Measurements from ENCODE around the gene MESP2. TPM values are rescaled to one million over a fixed set of nuclear protein-coding genes. Genes with fewer than 3 reads are reported as not detected.
A peak's percentile ranks its signal among the peaks of the same experiment; 100 is the strongest.

Gene MESP2
- total RNA-seq, 1 donor from 2014 or later, result 0.19 TPM

DNA sequence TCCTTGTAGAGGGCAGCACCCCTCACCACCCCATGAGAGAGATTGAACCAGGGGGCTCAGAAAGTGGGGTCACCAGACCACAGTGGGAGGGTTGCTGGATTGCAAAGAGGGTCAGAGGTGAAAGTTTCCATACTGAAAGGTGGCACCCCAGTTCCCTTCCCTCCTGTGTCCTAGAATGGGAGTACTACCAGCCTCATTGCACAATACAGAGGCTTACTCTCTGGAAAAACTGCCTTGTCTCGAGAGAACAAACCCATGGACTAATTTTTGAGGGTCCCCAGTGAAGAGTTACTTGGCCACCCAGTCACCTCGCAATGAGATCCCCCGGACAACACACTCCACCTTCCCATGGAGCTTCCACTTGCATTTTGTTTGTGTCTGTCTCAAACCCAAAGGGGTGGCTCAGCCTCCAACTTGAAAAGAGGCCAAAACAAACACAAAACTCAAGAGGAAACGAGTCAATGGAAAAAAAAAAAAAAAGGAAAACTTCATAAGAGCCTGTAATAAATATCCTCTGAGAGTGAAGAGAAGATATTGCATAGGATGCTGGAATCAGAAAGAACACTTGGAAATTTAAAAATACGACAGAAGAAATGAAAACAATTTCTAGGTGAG, 18.6 kb downstream of the MESP2 start:
- peak; percentile 27 for DNase-seq (ENCODE audit: low spot score)
- intact Hi-C loops (cut with DNase I), result no loop called here

GRCh38 chr15:89795996-89796395, 19.9 kb downstream of the MESP2 start:
- intact Hi-C loops (cut with DNase I), result no loop called here
- peak; percentile 29 for DNase-seq (ENCODE audit: low spot score)

DNA sequence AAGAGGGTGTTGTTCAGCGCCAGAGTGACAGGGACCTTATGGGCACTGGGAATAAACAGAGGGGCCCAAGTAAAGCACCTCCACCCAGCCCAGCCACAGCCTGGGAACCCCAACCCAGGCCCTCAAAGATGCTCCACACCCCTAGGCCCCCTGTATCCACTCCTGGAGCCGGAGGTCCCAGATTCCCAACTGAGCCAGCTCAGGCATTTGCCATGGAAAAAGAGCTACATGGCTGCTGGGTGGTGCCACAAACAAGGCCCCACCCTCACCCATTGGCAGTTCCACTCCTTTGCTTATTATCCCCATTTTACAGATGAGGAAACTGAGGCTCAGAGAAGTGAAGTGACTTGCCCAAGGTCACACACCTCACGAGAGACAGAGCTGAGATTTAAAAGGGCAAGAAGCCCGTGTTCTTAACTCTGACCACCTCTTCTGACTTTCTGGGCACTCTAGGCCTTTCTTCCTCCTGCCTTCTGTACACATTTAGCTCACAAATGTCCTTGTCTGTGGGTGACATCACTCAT, 21.6 kb downstream of the MESP2 start:
- peak; percentile 26 for DNase-seq (ENCODE audit: low spot score)
- intact Hi-C loops (cut with DNase I), result no loop called here

- peak; percentile 38 for DNase-seq (ENCODE audit: low spot score)
- intact Hi-C loops (cut with DNase I), result no loop called here
Measured at GRCh38 chr15:89799011-89799911, 23.1 kb downstream of the MESP2 start.

DNA sequence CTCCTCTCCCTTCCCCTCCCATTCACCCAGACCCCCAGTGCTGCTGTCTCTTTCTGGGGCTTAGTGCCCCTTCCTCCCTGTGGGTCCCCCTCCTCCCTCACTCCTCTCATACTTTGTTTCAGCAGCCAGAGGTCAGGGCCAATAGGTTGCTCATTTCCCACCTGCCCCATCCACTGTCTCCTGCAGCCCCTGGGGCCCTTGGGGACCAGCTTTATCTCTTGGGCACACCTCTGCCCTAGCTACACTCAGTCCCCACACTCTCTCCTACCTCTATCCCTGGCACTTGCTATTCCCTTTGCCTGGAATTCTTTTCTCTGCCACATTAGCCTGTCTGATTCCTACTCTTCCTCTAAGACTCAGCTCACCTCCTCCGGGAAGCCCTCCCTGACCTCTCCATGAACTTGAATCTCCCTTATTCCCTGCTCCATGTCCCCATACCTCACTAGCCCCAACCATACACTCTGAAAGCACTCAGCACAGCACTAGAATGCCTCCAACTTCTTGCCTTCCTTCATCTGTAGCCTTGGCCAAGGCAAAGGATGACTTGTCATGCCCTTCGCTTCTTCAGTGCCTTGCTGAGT, 23.9 kb downstream of the MESP2 start:
- peak; percentile 63 for DNase-seq (ENCODE audit: low spot score)
- intact Hi-C loops (cut with DNase I), result no loop called here

DNA sequence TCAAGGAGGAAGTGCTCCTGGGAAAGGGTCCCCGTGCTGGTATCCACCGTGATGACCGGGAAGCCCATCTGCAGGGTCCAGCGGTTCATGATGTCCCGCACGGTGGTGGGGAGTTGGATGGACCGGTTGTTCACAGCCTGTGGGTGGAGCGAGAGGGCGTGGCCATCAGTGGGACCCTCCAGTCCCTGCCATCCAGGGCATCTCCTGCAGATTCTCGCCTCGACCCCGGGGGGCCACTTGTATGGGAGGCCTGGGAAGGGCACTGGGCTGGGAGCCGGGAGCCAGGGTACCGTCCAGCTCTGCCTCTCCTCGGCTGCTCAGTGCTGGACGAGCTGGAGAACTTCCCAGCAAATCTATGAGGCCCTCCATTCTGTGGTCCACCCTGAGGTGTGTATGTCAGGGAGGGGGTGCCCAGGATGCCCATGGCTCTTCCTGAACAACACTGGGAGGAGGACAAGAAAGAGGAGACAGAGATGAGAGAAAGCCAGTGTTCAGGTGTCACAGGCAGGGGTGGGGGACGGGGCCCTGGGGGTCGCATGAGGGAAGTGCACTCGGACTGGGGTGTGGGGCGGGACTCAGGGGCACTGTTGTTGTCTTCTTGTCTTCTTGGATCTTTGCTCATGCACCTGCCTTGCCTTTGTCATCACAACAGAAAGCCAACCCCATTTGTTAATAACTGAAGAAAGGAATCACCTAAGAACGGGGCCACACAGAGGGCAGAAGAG, 25.5 kb downstream of the MESP2 start:
- DNase-seq (ENCODE audit: low spot score), result peak; percentile 57
- intact Hi-C loops (cut with DNase I), result no loop called here

GRCh38 chr15:89802231-89802928, 26.2 kb downstream of the MESP2 start:
- DNase-seq (ENCODE audit: low spot score), result peak; percentile 64
- intact Hi-C loops (cut with DNase I), result no loop called here

- intact Hi-C loops (cut with DNase I), result no loop called here
- DNase-seq (ENCODE audit: low spot score), result peak; percentile 63
Measured at GRCh38 chr15:89802986-89803824, 27.1 kb downstream of the MESP2 start.

GRCh38 chr15:89803941-89804800, 28.0 kb downstream of the MESP2 start:
- DNase-seq (ENCODE audit: low spot score), result peak; percentile 78
- intact Hi-C loops (cut with DNase I), result no loop called here

- DNase-seq (ENCODE audit: low spot score), result no peak
- intact Hi-C loops (cut with DNase I), result no loop called here
Measured at GRCh38 chr15:89805241-89806209, 29.4 kb downstream of the MESP2 start.

- intact Hi-C loops (cut with DNase I), result no loop called here
- no peak for DNase-seq (ENCODE audit: low spot score)
Measured at GRCh38 chr15:89806210-89806558, 30.1 kb downstream of the MESP2 start.

- intact Hi-C loops (cut with DNase I), result no loop called here
- no peak for DNase-seq (ENCODE audit: low spot score)
Measured at GRCh38 chr15:89806559-89807550, 30.7 kb downstream of the MESP2 start.

DNA sequence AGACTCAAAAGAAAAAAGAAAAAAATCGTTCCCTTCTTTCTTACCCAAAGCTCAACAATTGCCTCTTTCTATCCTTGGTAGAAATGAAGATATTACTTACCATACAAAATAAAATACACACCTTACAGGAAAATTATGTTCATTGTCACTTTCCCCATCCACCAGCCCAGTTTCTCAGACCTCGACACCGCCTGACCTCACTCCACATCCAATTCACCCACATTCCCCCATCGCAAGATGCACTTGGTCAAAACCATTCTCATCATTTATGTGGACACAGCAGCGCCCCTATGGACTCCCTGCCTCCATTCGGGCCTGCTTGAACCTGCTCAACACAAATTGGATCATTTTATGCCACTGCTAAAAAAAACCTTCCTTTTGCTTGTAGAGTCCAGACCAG, 31.6 kb downstream of the MESP2 start:
- no peak for DNase-seq (ENCODE audit: low spot score)
- intact Hi-C loops (cut with DNase I), result no loop called here

DNA sequence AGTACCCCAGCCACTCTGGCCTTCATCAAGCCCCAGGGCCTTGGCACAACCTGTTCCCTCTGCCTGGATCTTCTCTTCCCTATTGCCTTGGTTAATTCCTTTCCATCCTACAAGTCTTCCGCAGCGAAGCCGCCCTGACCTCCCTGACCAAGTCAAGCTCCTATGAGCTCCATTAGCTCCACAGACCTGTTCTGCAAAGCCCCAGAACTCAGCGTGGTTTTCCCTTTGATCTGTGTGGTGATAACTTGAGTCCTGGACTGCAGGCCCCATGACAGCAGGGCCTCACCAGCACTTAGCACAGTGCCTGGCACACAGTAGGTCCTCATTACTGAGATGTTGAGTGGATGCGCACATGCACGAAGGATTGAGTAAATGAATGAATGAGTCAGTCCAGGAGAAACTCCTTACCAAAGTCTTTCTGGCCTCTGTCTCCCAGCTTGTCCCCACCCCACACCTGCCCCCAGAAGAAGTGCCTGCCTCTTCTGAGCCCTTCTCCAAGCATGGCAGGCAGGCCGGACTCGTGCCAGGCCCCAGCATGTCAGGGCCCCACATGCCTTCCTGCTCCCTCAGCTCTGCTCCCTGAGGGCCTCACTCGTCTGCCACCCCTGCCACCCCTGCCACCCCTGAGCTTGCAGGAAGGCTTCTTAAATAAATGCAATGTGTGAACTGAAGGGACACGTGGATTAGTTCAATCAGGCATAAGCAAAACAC, 32.2 kb downstream of the MESP2 start:
- DNase-seq (ENCODE audit: low spot score), result no peak
- intact Hi-C loops (cut with DNase I), result no loop called here

Data from cardiac septum (tissue), 1 donor.